ENCODE data around the gene OOSP1.
"Not testable (repeated sequence)": the region's sequence is repeated elsewhere in the genome, so short reads cannot be mapped to it uniquely, and the experiment has no call there.

The OOSP1 gene

DNA sequence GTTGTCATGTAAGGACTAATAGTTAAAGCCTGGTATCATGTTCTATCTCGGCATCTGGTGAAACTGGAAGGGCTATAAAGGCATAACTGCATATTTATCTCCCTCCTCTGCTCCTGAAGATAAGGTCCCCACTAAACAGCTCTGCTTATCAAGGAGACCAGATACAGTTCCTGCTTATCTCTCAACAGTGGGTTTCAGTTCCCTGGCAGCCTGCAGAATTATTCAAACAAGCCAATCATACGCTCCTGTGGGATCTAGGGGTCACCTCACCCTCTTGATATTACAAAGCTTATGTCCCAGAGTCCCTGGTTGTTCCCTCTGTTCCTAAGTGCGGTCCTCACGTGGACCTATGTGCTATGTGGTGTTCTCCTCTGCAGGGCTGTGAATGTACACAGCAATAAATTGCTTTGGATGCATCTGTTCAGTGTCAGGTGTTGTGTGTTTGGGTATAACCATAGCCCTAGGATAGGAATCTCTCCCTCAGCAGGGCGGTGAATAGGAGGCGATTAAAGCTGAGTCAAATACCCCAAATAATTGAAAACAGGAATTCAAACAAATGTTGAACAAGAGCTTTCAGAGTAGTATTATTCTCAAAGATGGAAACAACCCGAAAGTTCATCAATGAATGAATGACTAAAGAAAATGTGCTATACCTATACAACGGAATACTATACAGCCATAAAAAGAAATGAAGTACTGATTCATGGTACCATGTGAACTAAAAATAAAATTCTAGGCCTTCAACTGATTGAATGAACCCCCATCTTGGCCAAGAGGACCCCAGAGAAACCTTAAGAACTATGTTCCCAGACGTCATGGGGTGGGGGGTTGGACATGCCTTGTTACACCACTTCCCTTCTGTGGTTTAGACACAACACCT is 22.5 kb downstream of the OOSP1 start:
- no peak for DNase-seq (ENCODE audit: low spot score)

- DNase-seq (ENCODE audit: low spot score): no peak
Observed at GRCh38 chr11:59962107-59962482, 23.9 kb downstream of the OOSP1 start.

- DNase-seq (ENCODE audit: low spot score): no peak
Observed at GRCh38 chr11:59963733-59964132, 25.5 kb downstream of the OOSP1 start, which contains the start of gene OOSP4A. Gene OOSP4A, plus strand, starts transcription at chr11:59964033. Its CDS starts 0 bp downstream, at chr11:59964033.

- no peak for DNase-seq (ENCODE audit: low spot score)
Observed at GRCh38 chr11:59965424-59965823, 27.2 kb downstream of the OOSP1 start.

DNA sequence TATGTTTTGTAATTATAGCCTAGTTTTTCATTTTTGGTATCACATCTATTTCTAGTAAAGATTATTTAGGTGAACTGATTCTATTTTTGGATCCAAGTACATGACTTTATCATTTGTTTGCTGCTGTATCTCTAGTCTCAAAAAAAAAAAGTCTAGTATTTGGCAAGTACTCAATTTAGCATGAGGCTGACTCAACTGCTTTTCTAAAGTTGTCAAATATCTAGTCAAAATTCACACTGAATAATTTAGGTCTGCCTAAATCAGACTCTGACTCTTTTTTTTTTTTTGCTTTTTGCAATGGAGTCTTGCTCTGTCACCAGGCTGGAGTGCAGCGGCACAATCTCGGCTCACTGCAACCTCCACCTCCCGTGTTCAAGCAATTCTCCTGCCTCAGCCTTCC is 28.0 kb downstream of the OOSP1 start:
- no peak for DNase-seq (ENCODE audit: low spot score)

GRCh38 chr11:59967677-59968394 is 29.6 kb downstream of the OOSP1 start:
- DNase-seq (ENCODE audit: low spot score): no peak

- no peak for DNase-seq (ENCODE audit: low spot score)
Observed at GRCh38 chr11:59968395-59968783, 30.2 kb downstream of the OOSP1 start.

DNA sequence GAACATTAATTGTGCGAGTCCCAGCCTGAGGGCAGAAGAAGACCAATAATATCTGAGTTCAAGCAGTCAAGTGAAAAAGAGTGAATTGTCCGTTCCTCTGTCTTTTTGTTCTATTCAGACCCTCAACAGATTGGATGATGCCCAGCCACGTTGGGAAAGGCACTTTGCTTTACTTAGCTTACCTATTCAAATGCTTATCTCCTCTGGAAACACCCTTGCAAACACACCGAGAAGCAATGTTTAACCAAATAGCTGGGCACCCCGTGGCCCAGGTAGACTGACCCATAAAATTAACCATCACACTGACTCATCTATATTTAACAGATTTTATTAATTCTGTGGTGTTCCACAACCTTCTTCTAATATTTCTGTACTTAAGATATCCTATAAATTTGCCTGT is 34.9 kb downstream of the OOSP1 start:
- DNase-seq (ENCODE audit: low spot score): no peak

DNA sequence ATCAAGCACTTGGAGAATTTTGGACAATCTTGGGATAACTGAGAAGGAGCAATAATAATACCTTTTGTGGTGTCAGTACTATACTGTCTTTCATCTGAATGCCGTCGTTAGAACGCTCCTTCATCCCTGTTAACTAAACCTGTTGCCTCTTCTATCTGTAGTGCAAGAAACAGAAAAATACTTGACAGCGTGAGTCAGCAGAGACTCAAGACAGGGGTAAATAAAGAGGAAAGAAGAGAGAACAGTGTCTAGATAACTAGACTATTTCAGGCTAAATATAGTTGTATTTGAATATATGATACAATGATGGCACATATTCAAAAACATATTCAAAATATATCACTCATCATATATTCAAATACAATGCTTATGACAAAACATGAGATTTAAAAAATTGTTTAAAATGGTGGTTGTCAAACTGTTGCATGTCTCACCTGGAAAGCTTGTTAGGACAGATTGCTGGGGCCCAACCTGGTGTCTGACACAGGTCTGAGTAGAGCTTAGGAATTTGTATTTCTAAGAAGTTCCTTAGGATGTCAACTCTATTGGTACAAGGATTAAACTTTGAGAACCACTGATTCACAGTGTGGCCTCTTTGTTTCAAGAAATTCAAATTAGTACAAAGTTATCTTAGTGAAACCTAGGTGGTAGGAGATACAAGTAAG is 43.0 kb downstream of the OOSP1 start:
- DNase-seq (ENCODE audit: low spot score): no peak

DNA sequence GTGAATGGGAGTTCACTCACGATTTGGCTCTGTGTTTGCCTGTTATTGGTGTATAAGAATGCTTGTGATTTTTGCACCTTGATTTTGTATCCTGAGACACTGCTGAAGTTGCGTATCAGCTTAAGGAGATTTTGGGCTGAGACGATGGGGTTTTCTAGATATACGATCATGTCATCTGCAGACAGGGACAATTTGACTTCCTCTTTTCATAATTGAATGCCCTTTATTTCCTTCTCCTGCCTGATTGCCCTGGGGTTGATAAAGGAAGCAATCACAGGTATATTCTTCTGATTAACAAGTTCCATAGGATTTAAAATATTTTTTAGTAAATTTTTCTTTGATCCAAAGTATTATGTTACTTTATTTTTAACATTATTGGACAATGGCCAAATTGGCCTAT is 43.8 kb downstream of the OOSP1 start:
- not testable (repeated sequence) for DNase-seq (ENCODE audit: low spot score)

DNA sequence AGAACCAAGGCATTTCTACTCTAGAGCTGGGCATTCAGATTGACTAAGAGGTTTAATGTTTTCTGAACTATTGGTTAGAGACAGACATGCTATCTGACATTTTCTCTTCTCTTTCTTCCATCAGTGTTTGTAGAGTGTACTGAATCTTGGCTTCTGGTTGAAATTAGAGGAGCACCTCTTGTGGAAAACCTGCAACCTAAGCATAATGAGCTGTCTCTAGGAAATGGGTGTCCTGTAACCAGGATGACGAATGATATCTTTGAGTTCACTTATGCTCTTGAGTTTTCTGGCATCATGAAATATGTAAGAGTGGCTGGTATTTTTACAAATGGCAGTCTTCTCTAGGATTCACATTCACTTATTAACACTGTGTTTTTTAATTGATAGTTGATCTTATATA is 45.0 kb downstream of the OOSP1 start:
- no peak for DNase-seq (ENCODE audit: low spot score)

DNA sequence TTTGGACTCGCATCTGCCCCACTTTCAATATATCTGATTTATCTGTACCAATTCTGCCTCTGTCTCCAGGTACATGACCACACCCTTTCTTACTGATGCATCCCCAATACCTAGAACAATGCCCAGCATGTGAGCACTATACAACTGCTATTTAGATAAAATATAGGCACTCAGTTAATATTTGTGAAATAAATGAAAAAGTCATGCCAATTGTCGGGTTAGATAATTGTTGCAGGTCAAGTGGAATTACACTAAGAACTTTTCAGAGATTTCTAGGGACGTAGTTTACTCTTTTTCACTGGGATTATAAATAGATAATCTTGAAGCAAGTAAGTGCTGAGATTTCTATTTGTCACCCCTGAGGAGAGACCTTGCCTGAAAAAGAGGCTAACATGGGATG is 46.1 kb downstream of the OOSP1 start:
- DNase-seq (ENCODE audit: low spot score): no peak

- DNase-seq (ENCODE audit: low spot score): no peak
Observed at GRCh38 chr11:59990421-59990820, 52.2 kb downstream of the OOSP1 start.

GRCh38 chr11:59992425-59992824 is 54.2 kb downstream of the OOSP1 start:
- no peak for DNase-seq (ENCODE audit: low spot score)

- no peak for DNase-seq (ENCODE audit: low spot score)
Observed at GRCh38 chr11:59997800-59998199, 59.6 kb downstream of the OOSP1 start.

DNA sequence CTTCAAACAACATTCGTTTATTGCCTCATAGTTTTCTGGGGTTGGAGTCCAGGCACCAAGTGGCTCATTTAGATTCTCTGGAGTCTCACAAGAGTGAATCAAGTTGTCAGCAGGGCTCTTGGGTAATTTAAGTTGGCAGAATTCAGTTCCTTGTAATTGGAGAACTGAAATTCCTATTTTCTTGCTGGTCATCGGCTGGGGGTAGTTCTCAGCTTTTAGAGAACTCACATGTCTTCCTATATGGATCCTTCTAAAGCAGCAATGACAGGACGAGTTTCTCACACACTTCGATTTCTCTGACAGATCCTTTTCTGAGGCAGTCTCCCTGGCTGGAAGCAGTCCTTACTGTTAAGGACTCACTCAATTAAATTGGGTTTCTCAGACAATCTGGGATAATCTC is 61.5 kb downstream of the OOSP1 start:
- no peak for DNase-seq (ENCODE audit: low spot score)

DNA sequence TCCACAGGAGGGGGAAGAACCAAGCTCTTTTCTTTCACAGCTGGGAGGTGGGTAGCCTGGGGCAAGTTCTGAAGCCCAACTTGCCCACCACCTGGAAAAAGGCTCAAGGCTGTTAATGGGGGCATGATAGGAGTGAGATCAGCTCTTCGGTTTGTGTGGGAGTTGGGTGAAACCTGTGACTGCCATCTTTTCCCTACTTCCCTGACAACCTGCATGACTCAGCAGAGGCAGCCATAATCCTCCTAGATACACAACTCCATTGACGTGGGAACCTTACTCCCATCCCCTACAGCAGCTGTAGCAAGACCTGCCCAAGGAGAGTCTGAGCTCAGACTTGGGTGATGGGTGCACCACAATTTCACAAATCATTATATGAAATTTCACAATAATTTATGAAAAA is 65.5 kb downstream of the OOSP1 start:
- no peak for DNase-seq (ENCODE audit: low spot score)

GRCh38 chr11:60005360-60005759 is 67.1 kb downstream of the OOSP1 start:
- DNase-seq (ENCODE audit: low spot score): no peak

Data from Ammon's horn (tissue), 1 donor.